ENCODE data around the gene POLR3A. TPM values are rescaled to one million over a fixed set of nuclear protein-coding genes. Genes with fewer than 3 reads are reported as not detected.

The POLR3A gene
- total and polyA plus RNA-seq, 9 donors: 4.8 to 15.0 (median 12.8) TPM

- H3K27ac ChIP-seq: no peak overlapping the region
- intact Hi-C loops (cut with DNase I): loop anchor here in 1 of 4 donors (10.0 kb wide), 1 partner anchor 1023 kb away; the partner anchor contains the start of gene ZMIZ1
- WGBS, 3 donors: 61 to 70% (median 70%) methylated on average over 2 of the region's 2 CpGs
- no peak overlapping the region for H3K4me3 ChIP-seq
- TF ChIP-seq, protein P1, sequence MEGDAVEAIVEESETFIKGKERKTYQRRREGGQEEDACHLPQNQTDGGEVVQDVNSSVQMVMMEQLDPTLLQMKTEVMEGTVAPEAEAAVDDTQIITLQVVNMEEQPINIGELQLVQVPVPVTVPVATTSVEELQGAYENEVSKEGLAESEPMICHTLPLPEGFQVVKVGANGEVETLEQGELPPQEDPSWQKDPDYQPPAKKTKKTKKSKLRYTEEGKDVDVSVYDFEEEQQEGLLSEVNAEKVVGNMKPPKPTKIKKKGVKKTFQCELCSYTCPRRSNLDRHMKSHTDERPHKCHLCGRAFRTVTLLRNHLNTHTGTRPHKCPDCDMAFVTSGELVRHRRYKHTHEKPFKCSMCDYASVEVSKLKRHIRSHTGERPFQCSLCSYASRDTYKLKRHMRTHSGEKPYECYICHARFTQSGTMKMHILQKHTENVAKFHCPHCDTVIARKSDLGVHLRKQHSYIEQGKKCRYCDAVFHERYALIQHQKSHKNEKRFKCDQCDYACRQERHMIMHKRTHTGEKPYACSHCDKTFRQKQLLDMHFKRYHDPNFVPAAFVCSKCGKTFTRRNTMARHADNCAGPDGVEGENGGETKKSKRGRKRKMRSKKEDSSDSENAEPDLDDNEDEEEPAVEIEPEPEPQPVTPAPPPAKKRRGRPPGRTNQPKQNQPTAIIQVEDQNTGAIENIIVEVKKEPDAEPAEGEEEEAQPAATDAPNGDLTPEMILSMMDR (IDR thresholded peaks at IDR 0.05): no peak
- TF ChIP-seq POLR2A (IDR thresholded peaks at IDR 0.05) (no peak), EP300 (IDR thresholded peaks at IDR 0.05) (no peak)
- H3K9me3 ChIP-seq: no peaks in the 10 kb centered on the region
- no peaks in the 10 kb centered on the region for H3K27me3 ChIP-seq
- H3K4me1 ChIP-seq (ENCODE audit: insufficient read depth): peaks cover 1% of the 10 kb centered on the region
- DNase-seq: no peak
- H3K36me3 ChIP-seq: no peaks in the 10 kb centered on the region
Measured at GRCh38 chr10:78042058-78042751, 12.9 kb upstream of the POLR3A start.

DNA sequence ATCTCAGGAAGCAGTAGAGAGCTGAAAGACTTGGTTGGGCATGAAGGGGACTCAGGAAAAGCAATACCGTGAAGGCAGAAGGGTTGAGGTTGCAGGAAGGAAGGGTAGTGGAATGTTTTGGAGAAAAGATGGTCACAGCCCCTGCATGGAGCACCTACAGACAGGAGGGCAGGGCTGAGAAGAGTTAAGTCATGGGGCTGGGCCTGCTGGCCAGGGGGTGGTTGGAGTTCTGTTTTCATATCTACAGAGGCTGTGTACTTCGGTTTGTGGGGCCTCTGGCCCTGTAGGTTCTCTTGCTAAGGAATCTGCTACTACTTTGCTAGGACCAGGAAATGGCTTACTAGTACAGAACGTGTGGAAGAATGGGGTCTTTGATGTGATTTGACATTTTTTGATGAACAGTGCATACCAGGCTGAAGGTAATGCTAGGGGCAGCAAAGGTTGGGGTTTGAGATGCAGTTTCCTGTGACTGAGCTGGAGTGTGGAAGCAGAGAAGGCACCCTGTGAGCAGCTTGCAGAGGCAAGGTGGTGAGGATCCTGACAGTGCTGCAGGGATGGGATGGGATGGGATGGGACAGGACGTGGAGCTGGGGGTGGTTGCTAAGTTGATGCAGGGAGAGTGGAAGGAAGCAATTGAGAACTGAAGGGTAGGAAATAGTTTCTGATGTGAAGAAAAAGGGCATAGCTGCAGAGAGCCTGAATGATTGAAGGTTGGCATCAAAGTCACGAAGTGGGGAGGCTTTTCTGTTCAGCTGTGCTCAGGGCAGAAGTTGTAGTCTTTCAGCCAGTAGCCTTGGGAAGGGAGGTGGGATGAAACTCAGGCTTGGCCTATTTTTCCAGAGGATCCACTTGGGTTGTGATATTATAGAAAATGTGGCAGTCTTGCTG lies 12.1 kb upstream of the POLR3A start:
- no peak overlapping the region for H3K4me3 ChIP-seq
- no peaks in the 10 kb centered on the region for H3K36me3 ChIP-seq
- H3K9me3 ChIP-seq: no peaks in the 10 kb centered on the region
- no peaks in the 10 kb centered on the region for H3K27me3 ChIP-seq
- intact Hi-C loops (cut with DNase I): loop anchor here in 1 of 4 donors (10.0 kb wide), 1 partner anchor 1023 kb away; the partner anchor contains the start of gene ZMIZ1
- peaks cover 3% of the 10 kb centered on the region for H3K4me1 ChIP-seq (ENCODE audit: insufficient read depth)
- H3K27ac ChIP-seq: no peak overlapping the region
- WGBS, 3 donors: 64 to 69% (median 67%) methylated on average over 5 of the region's 5 CpGs
- DNase-seq: no peak
- TF ChIP-seq POLR2A (IDR thresholded peaks at IDR 0.05): no peak
- no peak for TF ChIP-seq EP300 (IDR thresholded peaks at IDR 0.05)
- TF ChIP-seq, protein P1 (IDR thresholded peaks at IDR 0.05): no peak

DNA sequence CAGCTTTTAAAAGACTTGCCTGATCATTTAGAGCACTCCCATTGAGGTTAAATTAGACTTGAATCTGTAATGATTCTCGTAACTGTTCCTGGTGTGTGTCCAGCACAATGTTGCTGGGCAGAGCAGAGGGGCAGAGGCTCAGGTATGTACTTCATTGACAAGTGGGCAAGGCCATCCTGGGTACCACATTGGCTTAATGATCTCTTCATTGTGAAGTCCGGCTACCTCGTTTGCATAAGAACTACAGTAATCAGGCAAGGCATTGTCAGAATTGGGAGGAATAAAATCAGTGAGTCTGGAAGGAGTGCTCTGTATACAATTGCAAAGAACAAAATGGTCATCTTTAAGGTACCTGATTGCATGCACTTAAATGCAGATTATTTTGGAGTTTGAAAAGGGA lies 10.4 kb upstream of the POLR3A start:
- no peaks in the 10 kb centered on the region for H3K36me3 ChIP-seq
- no peak overlapping the region for H3K4me3 ChIP-seq
- no peaks in the 10 kb centered on the region for H3K9me3 ChIP-seq
- 68 to 74% (median 74%) methylated on average over 3 of the region's 3 CpGs for WGBS, 3 donors
- H3K4me1 ChIP-seq (ENCODE audit: insufficient read depth): peaks cover 8% of the 10 kb centered on the region
- intact Hi-C loops (cut with DNase I): loop anchor here in 1 of 4 donors (10.0 kb wide), 1 partner anchor 1025 kb away; the partner anchor contains the start of gene ZMIZ1
- H3K27me3 ChIP-seq: no peaks in the 10 kb centered on the region
- no peak for DNase-seq
- no peak overlapping the region for H3K27ac ChIP-seq
- TF ChIP-seq EP300 (IDR thresholded peaks at IDR 0.05) (no peak), POLR2A (IDR thresholded peaks at IDR 0.05) (no peak)
- TF ChIP-seq, protein P1 (IDR thresholded peaks at IDR 0.05): no peak

GRCh38 chr10:78038791-78039547 lies 9.7 kb upstream of the POLR3A start:
- Histone ChIP-seq H3K4me3 (no peak overlapping the region), H3K4me1 (ENCODE audit: insufficient read depth) (peaks cover 9% of the 10 kb centered on the region), H3K27ac (no peak overlapping the region), H3K36me3 (no peaks in the 10 kb centered on the region), H3K9me3 (no peaks in the 10 kb centered on the region), H3K27me3 (no peaks in the 10 kb centered on the region)
- TF ChIP-seq POLR2A (IDR thresholded peaks at IDR 0.05) (no peak), EP300 (IDR thresholded peaks at IDR 0.05) (no peak)
- TF ChIP-seq, protein P1 (IDR thresholded peaks at IDR 0.05): no peak
- no peak for DNase-seq
- intact Hi-C loops (cut with DNase I): no loop called here
- WGBS, 3 donors: 71 to 84% (median 84%) methylated on average over 5 of the region's 5 CpGs
